Colonic mucosa (tissue), 4 donors: ENCODE data around the gene SOX6. TPM values are rescaled to one million over a fixed set of nuclear protein-coding genes. Genes with fewer than 3 reads are reported as not detected.
A peak's percentile ranks its signal among the peaks of the same experiment; 100 is the strongest.

ENCODE experiments used
- DNase-seq: peaks from one replicate; pipeline ENCODE4 v3.0.0-alpha.2; 2020
- H3K27ac ChIP-seq: fragments of 200-600 bp; one replicate; pipeline ENCODE4 v1.8.0; 2021
- H3K27me3 ChIP-seq: fragments of 200-600 bp; one replicate; pipeline ENCODE4 v1.8.0; 2021
- H3K36me3 ChIP-seq: fragments of 200-600 bp; one replicate; pipeline ENCODE4 v1.8.0; 2021
- H3K4me1 ChIP-seq: fragments of 200-600 bp; one replicate; pipeline ENCODE4 v1.8.0; 2021; ENCODE audit warnings: mild to moderate bottlenecking
- H3K4me3 ChIP-seq: fragments of 200-600 bp; one replicate; pipeline ENCODE4 v1.8.0; 2021
- H3K9ac ChIP-seq, 2 donors: one replicate each; pipeline ENCODE4 v1.7.0; 2013; ENCODE audit warnings: control low read depth in 2 of 2, low read depth in 2 of 2, low read length in 2 of 2
- H3K9me3 ChIP-seq: fragments of 200-600 bp; one replicate; pipeline ENCODE4 v1.8.0; 2021
- CTCF ChIP-seq: fragments of 200-600 bp; IDR thresholded peaks from one replicate; pipeline ENCODE4 v1.8.0; 2022; ENCODE audit warnings: antibody characterized with exemption, mild to moderate bottlenecking
- intact Hi-C: fragments of 100-400 bp; cut with DNase I; formaldehyde crosslinking; loops from one replicate; pipeline ENCODE4 v1.14.1; 2022
- total RNA-seq, 2 donors: library from RNA; stranded (reverse); fragmentation: NEBNext Ultra II Directional in 1 of 2; extraction: Animal tissue kit (Norgen Biotek cat#: 25700) in 1 of 2; gene quantifications; one replicate each; pipeline ENCODE4 v1.2.1, GENCODE V29; 2021
- donor health status: healthy.
- donor health status: DM: no; HTN: no; CAD: no.
- donor health status: DM: no; HTN: no; CAD: no.

The SOX6 gene
- total RNA-seq, 2 donors from 2014 or later = 2.1 to 3.0 TPM

GRCh38 chr11:16336204-16336603 is 20.1 kb downstream of the SOX6 start:
- H3K36me3 ChIP-seq = no peaks in the 10 kb centered on the region
- H3K27ac ChIP-seq = peak overlapping the region; percentile 63
- H3K9me3 ChIP-seq = no peaks in the 10 kb centered on the region
- intact Hi-C loops = no loop called here
- H3K4me1 ChIP-seq = no peaks in the 10 kb centered on the region
- DNase-seq = no peak
- H3K4me3 ChIP-seq = no peak overlapping the region
- no peak overlapping the region for H3K9ac ChIP-seq
- no peak for TF ChIP-seq CTCF
- H3K27me3 ChIP-seq = no peaks in the 10 kb centered on the region

GRCh38 chr11:16335236-16335962 is 20.9 kb downstream of the SOX6 start:
- DNase-seq = peak; percentile 32
- H3K27me3 ChIP-seq = no peaks in the 10 kb centered on the region
- H3K9ac ChIP-seq = no peak overlapping the region
- H3K4me3 ChIP-seq = no peak overlapping the region
- H3K36me3 ChIP-seq = no peaks in the 10 kb centered on the region
- peak overlapping the region; percentile 63 for H3K27ac ChIP-seq
- no peaks in the 10 kb centered on the region for H3K4me1 ChIP-seq
- TF ChIP-seq CTCF = no peak
- intact Hi-C loops = no loop called here
- no peaks in the 10 kb centered on the region for H3K9me3 ChIP-seq

GRCh38 chr11:16326679-16327297 is 29.6 kb downstream of the SOX6 start:
- no peak overlapping the region for H3K27ac ChIP-seq
- intact Hi-C loops = no loop called here
- H3K36me3 ChIP-seq = no peaks in the 10 kb centered on the region
- no peaks in the 10 kb centered on the region for H3K4me1 ChIP-seq
- H3K27me3 ChIP-seq = no peaks in the 10 kb centered on the region
- no peak overlapping the region for H3K9ac ChIP-seq
- H3K4me3 ChIP-seq = no peak overlapping the region
- TF ChIP-seq CTCF = no peak
- no peak for DNase-seq
- no peaks in the 10 kb centered on the region for H3K9me3 ChIP-seq

- H3K27ac ChIP-seq = no peak overlapping the region
- H3K36me3 ChIP-seq = no peaks in the 10 kb centered on the region
- no peak for TF ChIP-seq CTCF
Observed at GRCh38 chr11:16322190-16322589, 34.2 kb downstream of the SOX6 start.

GRCh38 chr11:16321148-16321547 is 35.2 kb downstream of the SOX6 start:
- Histone ChIP-seq H3K9me3 (no peaks in the 10 kb centered on the region), H3K4me3 (no peak overlapping the region), H3K36me3 (no peaks in the 10 kb centered on the region), H3K9ac (no peak overlapping the region), H3K27me3 (no peaks in the 10 kb centered on the region), H3K27ac (no peak overlapping the region), H3K4me1 (no peaks in the 10 kb centered on the region)
- intact Hi-C loops = no loop called here
- TF ChIP-seq CTCF = no peak
- no peak for DNase-seq

More at GRCh38 chr11:16322190-16322589, 34.2 kb downstream of the SOX6 start:
- Histone ChIP-seq H3K9me3 (no peaks in the 10 kb centered on the region), H3K4me3 (no peak overlapping the region), H3K9ac (no peak overlapping the region), H3K4me1 (no peaks in the 10 kb centered on the region), H3K27me3 (no peaks in the 10 kb centered on the region)
- intact Hi-C loops = no loop called here
- DNase-seq = no peak
